ENCODE measurements around the gene SUCLG2. TPM values are rescaled to one million over a fixed set of nuclear protein-coding genes. Genes with fewer than 3 reads are reported as not detected.

The SUCLG2 gene
- total and polyA plus RNA-seq, 9 of the 15 experiments (the other 6 are each of a cell fraction or from before 2014, with no cell fraction given): 10.1 to 41.4 (median 29.0) TPM

DNA sequence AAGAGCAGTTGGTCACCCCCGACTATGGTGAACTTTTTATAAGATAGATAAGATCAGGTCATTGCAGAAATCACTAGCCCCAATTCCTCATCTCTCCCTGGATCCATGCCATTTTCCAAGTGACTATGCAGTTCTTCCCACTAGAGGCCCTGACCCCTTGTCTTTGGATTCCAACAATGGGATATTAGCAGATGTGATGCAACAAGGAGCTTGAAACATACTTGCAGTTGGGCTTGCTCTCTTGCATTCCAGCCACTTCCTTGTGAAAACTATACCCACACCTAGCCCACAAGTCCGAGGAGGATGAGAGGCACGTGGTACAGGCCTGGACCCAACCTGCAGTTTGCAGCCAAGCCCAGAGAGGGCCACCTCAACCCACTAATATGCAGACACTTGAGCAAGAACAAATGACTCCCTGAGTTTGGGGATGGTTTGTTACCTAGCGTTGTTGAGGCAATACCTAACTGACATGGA, 60.6 kb downstream of the SUCLG2 start:
- in situ Hi-C loops (cut with MboI): no loop called here
- no TSS peak for BruUV-seq (replicated peaks)
- CTCF ChIA-PET (ENCODE audit: low intra/inter-chr PET ratio): no interaction called here
- TF ChIP-seq, protein P1, sequence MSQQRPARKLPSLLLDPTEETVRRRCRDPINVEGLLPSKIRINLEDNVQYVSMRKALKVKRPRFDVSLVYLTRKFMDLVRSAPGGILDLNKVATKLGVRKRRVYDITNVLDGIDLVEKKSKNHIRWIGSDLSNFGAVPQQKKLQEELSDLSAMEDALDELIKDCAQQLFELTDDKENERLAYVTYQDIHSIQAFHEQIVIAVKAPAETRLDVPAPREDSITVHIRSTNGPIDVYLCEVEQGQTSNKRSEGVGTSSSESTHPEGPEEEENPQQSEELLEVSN (IDR thresholded peaks at IDR 0.05; ENCODE audit: borderline replicate concordance in 1 of 2, extremely low read depth in 1 of 2, insufficient read depth in 1 of 2, insufficient read length in 1 of 2, low read depth in 1 of 2, low read length in 1 of 2, poor library complexity in 1 of 2, severe bottlenecking in 1 of 2): no peak
- TF ChIP-seq SMARCA4 (IDR thresholded peaks at IDR 0.05): no peak
- TF ChIP-seq, protein P2, sequence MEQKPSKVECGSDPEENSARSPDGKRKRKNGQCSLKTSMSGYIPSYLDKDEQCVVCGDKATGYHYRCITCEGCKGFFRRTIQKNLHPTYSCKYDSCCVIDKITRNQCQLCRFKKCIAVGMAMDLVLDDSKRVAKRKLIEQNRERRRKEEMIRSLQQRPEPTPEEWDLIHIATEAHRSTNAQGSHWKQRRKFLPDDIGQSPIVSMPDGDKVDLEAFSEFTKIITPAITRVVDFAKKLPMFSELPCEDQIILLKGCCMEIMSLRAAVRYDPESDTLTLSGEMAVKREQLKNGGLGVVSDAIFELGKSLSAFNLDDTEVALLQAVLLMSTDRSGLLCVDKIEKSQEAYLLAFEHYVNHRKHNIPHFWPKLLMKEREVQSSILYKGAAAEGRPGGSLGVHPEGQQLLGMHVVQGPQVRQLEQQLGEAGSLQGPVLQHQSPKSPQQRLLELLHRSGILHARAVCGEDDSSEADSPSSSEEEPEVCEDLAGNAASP (IDR thresholded peaks at IDR 0.05): no peak
- TF ChIP-seq ZNF212 (CRISPR knock-in tag; IDR thresholded peaks at IDR 0.05): no peak
- TF ChIP-seq FOXK1 (CRISPR knock-in tag; IDR thresholded peaks at IDR 0.05; ENCODE audit: borderline replicate concordance): no peak
- 0 out of 4 replicates have a peak, but pooled peaks of 1 of the 2 experiments have one; percentile 14 for TF ChIP-seq RAD21 (CRISPR knock-in tag; conservative IDR thresholded peaks at IDR 0.05 in 1 of 2, IDR thresholded peaks at IDR 0.05 in 1 of 2)
- TF ChIP-seq MAX (CRISPR knock-in tag; IDR thresholded peaks at IDR 0.05): no peak
- no peak for TF ChIP-seq MCM2 (IDR thresholded peaks at IDR 0.05; ENCODE audit: low read depth)
- TF ChIP-seq RREB1 (CRISPR knock-in tag; IDR thresholded peaks at IDR 0.05): no peak
- TF ChIP-seq E2F4 (CRISPR knock-in tag; IDR thresholded peaks at IDR 0.05; ENCODE audit: low read depth): no peak
- no peak for TF ChIP-seq PTRF (tag; IDR thresholded peaks at IDR 0.05)
- TF ChIP-seq MAFK (IDR thresholded peaks at IDR 0.05; ENCODE audit: low read length): no peak

More for the DNA sequence above, 60.6 kb downstream of the SUCLG2 start:
- intact Hi-C loops (cut with micrococcal nuclease): no loop called here
- Histone ChIP-seq H3K4me1 (replicated peaks in 1 of 2; ENCODE audit: control insufficient read depth in 2 of 2, insufficient read depth in 2 of 2, low read length in 2 of 2) (no peaks in the 10 kb centered on the region), H2AFZ (ENCODE audit: low read depth, low read length) (no peak overlapping the region), H3K27ac (ENCODE audit: extremely low read depth, low read depth, low read length) (no peak overlapping the region), H3K9me3 (replicated peaks; ENCODE audit: control insufficient read depth, insufficient read depth, low read depth, low read length) (no peaks in the 10 kb centered on the region), H3K36me3 (ENCODE audit: control insufficient read depth, insufficient read depth, low read length) (peaks cover 3% of the 10 kb centered on the region; the same call in 1 of the 3 replicates), H3K4me3 (no peak overlapping the region), H3K9ac (ENCODE audit: insufficient read depth in 1 of 2, low read depth in 2 of 2, low read length in 2 of 2) (no peak overlapping the region), H4K20me1 (replicated peaks; ENCODE audit: control insufficient read depth, insufficient read depth, low read length) (no peaks in the 10 kb centered on the region), H3K9me1 (ENCODE audit: control insufficient read depth, insufficient read depth, low read length) (no peaks in the 10 kb centered on the region), H3K27me3 (ENCODE audit: control insufficient read depth in 2 of 2, insufficient read depth in 2 of 2, low read length in 2 of 2) (no peaks in the 10 kb centered on the region), H3K79me2 (ENCODE audit: control insufficient read depth, insufficient read depth, low read length) (no peaks in the 10 kb centered on the region; the same call in 2 of the 3 replicates), H3K4me2 (ENCODE audit: insufficient read depth, low read length) (no peak overlapping the region)
- ATAC-seq (peak; percentile 81), DNase-seq (ENCODE audit: extremely low read depth in 1 of 4, low spot score in 3 of 4) (peak in 2 of 4 experiments; percentile 8 to 13), FAIRE-seq (no peak)
- WGBS (ENCODE audit: insufficient coverage, low coverage, missing lambda C conversion rate): 53% methylated on average over 3 of the region's 4 CpGs
- POLR2A ChIA-PET: no interaction called here

Data from K562 (cell line).